CD4-positive, alpha-beta T cell treated with Interleukin-6 at 100 ng/mL for 8 hours (primary cell): ENCODE data around the gene USP12.
"Not testable (repeated sequence)": the region's sequence is repeated elsewhere in the genome, so short reads cannot be mapped to it uniquely, and the experiment has no call there.

Experiments used
- DNase-seq: peaks from one replicate; pipeline ENCODE4 v3.0.0-alpha.2; 2020; ENCODE audit warnings: mixed read lengths, low spot score

The USP12 gene

DNA sequence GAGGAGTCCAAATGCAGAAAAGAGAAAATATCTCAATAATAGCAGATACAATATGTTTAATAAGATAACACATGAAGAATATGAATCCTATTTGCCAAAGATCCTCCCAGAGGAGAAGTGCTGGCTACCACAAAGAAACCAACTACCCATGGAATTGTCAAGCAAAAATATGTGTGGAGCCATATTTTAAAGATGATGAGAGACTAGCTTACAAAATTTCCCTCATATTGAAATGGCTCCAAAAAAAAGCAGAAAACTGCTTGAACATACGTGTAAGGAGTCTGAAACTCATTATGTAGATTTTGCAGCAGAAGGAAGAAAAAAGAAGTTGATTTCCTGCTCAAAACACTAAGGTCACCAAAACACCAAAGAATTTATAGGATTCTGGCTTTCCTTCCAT is 94.2 kb downstream of the USP12 start:
- DNase-seq, result no peak

DNA sequence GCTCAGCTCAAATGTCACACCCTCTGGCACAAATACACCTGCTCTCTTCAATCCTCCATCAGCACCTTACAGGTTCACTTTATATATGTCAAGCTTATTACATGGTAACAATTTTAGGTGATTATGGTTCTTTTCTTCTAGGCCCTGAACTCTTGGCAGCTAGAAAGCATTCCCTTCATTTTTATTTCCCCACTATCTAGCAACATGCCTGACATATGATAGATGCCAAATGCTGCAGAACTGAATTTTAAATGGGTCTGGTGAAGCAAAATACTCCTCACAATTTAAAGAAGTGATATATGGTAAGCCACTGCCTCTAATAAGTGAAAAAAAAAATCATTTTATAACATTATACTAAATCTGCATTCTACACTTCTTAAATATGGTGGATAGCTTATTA is 95.2 kb downstream of the USP12 start:
- DNase-seq, result no peak

GRCh38 chr13:27073186-27073585 is 98.4 kb downstream of the USP12 start:
- no peak for DNase-seq

DNA sequence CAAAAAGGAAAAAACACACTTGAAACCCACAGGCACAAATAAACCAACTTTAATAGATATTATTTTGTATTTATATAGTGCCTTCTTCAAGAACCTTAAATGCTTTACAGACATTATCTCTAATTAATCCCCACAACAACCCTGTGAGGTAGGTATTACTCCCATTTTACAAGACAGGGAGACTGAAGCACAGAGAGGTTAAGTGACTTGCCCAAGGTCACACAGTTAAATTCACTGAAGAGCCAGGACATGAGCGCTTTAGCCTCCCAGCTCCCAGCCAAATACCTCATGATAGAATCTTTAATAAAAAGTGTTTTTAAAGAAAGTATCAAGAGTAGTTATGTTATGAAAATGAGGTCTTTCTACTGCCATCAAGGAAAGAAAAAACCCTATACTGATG is 105.5 kb downstream of the USP12 start:
- not testable (repeated sequence) for DNase-seq

GRCh38 chr13:27065582-27065981 is 106.0 kb downstream of the USP12 start:
- no peak for DNase-seq

DNA sequence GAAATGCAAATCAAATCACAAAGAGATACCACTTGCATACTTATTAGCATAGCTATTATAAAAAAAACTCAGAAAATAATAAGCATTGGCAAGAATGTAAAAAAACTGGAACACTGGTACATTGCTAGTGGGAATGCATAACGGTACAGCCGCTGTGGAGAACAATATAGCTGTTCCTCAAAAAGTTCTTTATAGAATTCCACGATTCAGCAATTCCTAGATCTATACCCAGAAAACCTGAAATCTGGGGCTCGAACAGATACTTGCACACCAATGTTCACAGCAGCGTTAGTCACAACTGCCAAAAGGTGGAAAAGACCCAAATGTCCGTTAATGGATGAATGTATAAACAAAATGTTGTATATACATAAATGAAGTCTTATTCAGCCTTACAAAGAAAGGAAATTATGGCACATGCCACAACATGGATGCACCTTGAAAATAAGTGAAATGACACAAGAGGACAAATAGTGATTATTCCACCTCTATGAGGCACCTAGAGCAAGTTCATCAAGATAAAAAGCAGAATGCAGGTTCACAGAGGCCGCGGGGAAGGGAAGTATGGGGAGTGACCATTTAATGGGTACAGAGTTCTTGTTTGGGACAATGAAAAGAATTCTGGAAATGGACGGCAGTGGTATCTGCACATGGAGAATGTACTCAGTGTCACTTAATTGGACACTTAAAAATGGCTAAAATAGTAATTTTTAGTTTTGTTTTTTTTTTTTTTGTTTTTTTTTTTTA is 107.2 kb downstream of the USP12 start:
- DNase-seq, result no peak

- DNase-seq, result no peak
Measured at GRCh38 chr13:27057817-27058216, 113.8 kb downstream of the USP12 start.

GRCh38 chr13:27055526-27055925 is 116.1 kb downstream of the USP12 start:
- no peak for DNase-seq

DNA sequence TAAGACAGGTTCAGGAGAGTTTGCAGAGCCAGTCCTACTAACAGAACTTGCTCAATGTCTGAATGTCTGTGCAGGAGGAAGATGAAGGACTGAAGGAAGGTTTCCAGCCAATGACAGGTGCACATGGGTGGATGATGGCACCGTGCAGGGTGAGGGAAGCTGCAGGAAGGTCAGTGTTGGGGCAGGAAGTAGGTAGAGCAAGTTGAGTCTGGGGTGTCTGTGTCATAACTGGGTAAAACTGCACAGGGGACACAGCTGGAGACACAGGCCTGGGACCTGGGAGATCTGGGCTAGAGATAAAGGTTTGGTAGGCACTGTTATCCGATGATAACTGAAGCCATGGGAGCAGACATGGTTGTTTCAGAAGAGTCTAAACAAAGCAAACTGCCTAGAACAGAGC is 116.9 kb downstream of the USP12 start:
- DNase-seq, result no peak

- no peak for DNase-seq
Measured at GRCh38 chr13:27053902-27054595, 117.6 kb downstream of the USP12 start.

DNA sequence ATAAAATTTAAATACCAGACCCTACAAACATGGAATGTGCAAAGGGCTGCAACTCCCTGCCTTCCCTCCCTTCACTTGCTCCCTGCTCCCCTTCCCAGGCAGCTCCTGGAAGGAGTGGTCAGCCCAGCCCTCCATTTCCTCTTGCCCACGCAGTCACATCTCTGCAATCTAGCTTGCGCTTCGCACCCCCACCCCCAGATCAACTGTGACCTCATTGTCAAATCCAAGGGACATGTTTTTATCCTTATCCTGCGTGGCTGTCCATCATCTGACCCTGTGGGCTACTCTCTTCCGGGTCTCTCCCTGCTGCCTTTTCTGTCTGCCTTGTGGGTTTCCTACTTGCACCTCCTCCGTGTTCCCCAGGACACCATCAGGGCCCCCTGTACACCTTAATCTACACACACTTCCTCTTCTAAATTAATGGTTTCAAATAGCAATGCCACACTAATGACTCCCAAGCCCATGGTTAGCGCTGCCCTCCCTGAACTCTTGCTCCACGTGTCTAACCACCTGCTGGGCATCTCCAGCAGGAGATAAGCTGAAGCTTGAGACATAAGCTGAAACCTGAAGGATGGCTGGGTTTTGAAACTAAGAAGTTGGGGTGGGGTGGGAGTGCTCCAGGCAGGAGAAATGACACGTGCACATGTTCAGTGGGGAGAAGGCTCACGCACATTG is 118.3 kb downstream of the USP12 start:
- no peak for DNase-seq

- no peak for DNase-seq
Measured at GRCh38 chr13:27052551-27053208, 118.9 kb downstream of the USP12 start.

DNA sequence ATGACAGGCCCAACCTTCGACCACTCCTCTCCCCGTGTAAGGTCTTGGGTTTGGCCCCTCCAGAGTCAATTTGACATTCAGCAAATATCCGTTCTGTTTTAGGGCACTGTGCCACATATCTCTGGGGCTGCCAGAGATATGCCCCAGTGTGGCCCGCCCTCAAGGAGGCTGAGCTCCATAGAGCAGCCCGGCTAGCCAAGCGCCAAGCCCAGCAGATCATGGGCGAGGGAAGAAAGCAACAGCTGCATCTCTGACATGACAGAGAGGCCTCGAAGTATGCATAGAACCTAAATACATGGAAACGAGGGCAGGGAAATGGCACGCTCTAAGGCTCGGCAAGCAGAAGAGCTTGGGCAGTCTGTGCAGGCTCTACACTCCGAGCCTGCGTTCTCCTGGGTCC is 124.5 kb downstream of the USP12 start:
- DNase-seq, result no peak

GRCh38 chr13:27044837-27045570 is 126.6 kb downstream of the USP12 start:
- no peak for DNase-seq

- no peak for DNase-seq
Measured at GRCh38 chr13:27043013-27043412, 128.6 kb downstream of the USP12 start.

DNA sequence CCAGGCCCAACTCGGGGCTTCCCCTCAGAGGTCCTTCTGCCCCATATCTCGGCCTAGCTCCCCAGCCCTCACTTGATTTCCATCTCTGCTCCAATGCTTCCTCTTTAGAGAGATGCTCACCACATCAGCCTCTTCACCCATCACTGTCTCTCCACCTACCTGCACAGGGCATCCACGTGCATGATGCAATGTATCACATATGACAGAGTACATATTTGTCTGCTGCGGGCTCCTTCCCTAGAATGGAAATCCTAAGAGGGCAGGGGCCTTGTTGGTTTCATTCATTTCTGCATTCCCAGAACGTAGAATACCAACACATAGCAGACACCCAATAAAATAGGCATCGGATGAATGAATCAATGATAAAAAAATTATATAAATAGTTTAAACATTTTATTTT is 130.3 kb downstream of the USP12 start:
- DNase-seq, result no peak

- no peak for DNase-seq
Measured at GRCh38 chr13:27040826-27041108, 130.8 kb downstream of the USP12 start.

DNA sequence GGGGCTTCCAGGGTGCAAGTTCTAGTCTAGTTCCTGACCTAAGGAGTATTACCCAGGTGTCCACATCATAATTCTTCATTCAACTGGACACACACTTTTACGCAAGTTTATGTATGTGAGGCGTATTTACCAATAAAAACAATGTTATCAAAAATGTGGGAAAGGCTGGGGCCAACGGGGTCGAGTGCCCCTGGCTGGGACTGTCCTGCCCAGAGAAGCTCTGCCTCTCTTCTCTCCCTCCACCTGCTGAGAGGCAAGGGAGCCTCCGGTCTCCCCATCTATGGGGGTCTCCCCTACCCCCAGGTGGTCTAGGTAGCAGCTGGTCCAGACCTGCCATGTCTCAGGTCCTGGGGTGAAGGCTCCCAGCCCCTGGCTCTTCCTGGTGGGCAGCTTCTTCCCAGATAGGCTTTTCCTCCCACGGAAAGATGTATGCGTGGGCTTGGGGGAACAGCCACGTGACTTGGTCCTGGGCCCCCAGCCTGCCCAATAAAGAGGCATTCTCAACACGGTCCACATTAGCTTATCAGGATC is 132.4 kb downstream of the USP12 start:
- DNase-seq, result no peak

GRCh38 chr13:27038323-27038722 is 133.3 kb downstream of the USP12 start:
- no peak for DNase-seq

- no peak for DNase-seq
Measured at GRCh38 chr13:27037571-27037970, 134.0 kb downstream of the USP12 start.

- no peak for DNase-seq
Measured at GRCh38 chr13:27037171-27037570, 134.4 kb downstream of the USP12 start.
